Ovary (tissue), 9 donors: ENCODE results near the gene TTC33. TPM values are rescaled to one million over a fixed set of nuclear protein-coding genes. Genes with fewer than 3 reads are reported as not detected.

Experiments
- DNase-seq, 5 donors: peaks; one replicate each; pipeline ENCODE4 v3.0.0-alpha.2; 2019 to 2020
- H3K27ac ChIP-seq, 2 donors: fragments of 200-600 bp; one replicate each; pipeline versions ENCODE4 v1.5.1 to v1.8.0; 2019 to 2022
- H3K27me3 ChIP-seq: fragments of 200-600 bp; one replicate; pipeline ENCODE4 v1.8.0; 2022
- H3K36me3 ChIP-seq: fragments of 200-600 bp; sonication (generic); one replicate; pipeline ENCODE4 v1.5.1; 2019
- H3K4me1 ChIP-seq: one replicate; pipeline ENCODE4 v1.8.1; 2013; ENCODE audit warnings: mild to moderate bottlenecking, moderate library complexity; ENCODE audit not compliant: insufficient read depth
- H3K4me3 ChIP-seq: fragments of 200-600 bp; sonication (generic); one replicate; pipeline ENCODE4 v1.5.1; 2017
- H3K9me3 ChIP-seq, 2 donors: fragments of 200-600 bp in 1 of 2; sonication (generic) in 1 of 2; one replicate each; pipeline versions ENCODE4 v1.5.1 to v1.8.1; 2013 to 2019; ENCODE audit warnings: mild to moderate bottlenecking in 1 of 2, moderate library complexity in 1 of 2
- EP300 ChIP-seq: sonication (generic); formaldehyde crosslinking; IDR thresholded peaks from one replicate; pipeline ENCODE4 v1.6.1; 2017; ENCODE audit warnings: antibody characterized with exemption
- POLR2A ChIP-seq: fragments of 450-650 bp; IDR thresholded peaks from one replicate; pipeline ENCODE4 v1.6.1; 2017; ENCODE audit warnings: antibody characterized with exemption, mild to moderate bottlenecking, moderate library complexity
- WGBS, 3 donors: extraction: QIAGEN DNeasy Blood & Tissue Kit in 1 of 3; methylation state at CpG; one replicate each; pipeline versions ENCODE4 v1.1.5 to v1.1.7; 2013 to 2017; 5-methylcytosine and 5-hydroxymethylcytosine counted together
- intact Hi-C, 4 donors: fragments of 100-400 bp; cut with DNase I; formaldehyde crosslinking; loops; one replicate each; pipeline versions ENCODE4 v1.11.0 to v1.15.1; 2022 to 2023
- polyA plus RNA-seq, 2 donors: library from polyadenylated mRNA; stranded (reverse); fragments of 200-250 nt in 1 of 2; fragments of 350-450 nt in 1 of 2; fragmentation: Illumina TruSeq in 1 of 2; extraction: RNeasy Lipid Tissue Mini Kit (QIAGEN cat#74804) in 1 of 2; gene quantifications; one replicate each; pipeline ENCODE4 v1.2.3, GENCODE V29; 2013 to 2014
- total RNA-seq, 7 donors: library from RNA; depleted of rRNA in 2 of 7; stranded (reverse); fragments of >200 nt in 2 of 7; fragmentation: NEBNext Ultra II Directional in 3 of 7; extraction: Animal tissue kit (Norgen Biotek cat#: 25700) in 3 of 7; gene quantifications; one replicate each; pipeline versions ENCODE4 v1.1.0 to v1.2.4, GENCODE V29; 2016 to 2023
- TF ChIP-seq, protein P1 (sequence below), 3 donors: fragments of 450-650 bp in 2 of 3; fragments of 200-600 bp in 1 of 3; IDR thresholded peaks; one replicate each; pipeline versions ENCODE4 v1.5.1 to v1.8.0; 2016 to 2022; ENCODE audit warnings: antibody characterized with exemption in 3 of 3, mild to moderate bottlenecking in 1 of 3
- donor health status: DM: no; HTN: no; CAD: no; lungs with moderate emphysema.
- donor health status: DM: no; HTN: no; CAD: no.
- donor health status: Bipolar disorder and iron deficiency.
- donor health status: DM: yes; HTN: yes; CAD: no.
- donor health status: DM: no; HTN: no; CAD: no.
- donor health status: DM: yes; HTN: yes; CAD: no.

The TTC33 gene
- total and polyA plus RNA-seq, 9 donors, result 10.6 to 26.0 (median 18.8) TPM

DNA sequence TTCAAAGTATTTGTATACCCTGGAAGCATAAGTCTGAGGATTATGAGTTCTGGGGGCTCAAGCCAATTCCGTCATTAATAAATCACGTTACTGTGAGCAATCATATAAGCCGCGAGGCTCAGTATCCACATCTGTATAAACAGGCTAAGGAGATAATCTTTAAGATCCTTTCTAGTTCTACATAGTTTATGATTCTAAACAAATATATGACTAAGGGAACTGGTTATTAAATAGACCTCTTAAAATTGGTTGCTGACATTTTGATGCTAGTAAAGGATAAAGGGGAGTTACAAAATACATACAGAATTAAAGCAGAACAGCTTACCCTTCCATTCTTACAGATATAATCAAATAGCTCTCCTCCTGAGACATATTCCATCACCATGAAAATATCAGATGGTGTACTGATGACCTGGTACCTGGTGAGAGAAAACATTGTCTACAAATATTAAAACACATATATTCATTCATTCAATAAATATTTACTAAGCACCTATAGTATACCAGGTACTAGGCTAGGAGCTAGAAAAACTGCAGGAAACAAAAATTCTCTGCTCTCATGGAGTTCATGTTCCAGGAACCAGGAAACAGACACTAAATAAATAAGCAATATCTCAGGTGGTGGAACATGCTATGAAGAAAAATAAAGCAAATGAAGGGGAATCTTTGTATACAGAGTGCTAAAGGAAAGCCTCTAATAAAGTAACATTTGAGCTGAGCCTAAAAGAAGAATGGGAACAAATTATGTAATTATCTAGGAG lies 19.5 kb upstream of the TTC33 start:
- H3K36me3 ChIP-seq, result no peaks in the 10 kb centered on the region
- TF ChIP-seq, protein P1, sequence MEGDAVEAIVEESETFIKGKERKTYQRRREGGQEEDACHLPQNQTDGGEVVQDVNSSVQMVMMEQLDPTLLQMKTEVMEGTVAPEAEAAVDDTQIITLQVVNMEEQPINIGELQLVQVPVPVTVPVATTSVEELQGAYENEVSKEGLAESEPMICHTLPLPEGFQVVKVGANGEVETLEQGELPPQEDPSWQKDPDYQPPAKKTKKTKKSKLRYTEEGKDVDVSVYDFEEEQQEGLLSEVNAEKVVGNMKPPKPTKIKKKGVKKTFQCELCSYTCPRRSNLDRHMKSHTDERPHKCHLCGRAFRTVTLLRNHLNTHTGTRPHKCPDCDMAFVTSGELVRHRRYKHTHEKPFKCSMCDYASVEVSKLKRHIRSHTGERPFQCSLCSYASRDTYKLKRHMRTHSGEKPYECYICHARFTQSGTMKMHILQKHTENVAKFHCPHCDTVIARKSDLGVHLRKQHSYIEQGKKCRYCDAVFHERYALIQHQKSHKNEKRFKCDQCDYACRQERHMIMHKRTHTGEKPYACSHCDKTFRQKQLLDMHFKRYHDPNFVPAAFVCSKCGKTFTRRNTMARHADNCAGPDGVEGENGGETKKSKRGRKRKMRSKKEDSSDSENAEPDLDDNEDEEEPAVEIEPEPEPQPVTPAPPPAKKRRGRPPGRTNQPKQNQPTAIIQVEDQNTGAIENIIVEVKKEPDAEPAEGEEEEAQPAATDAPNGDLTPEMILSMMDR (IDR thresholded peaks at IDR 0.05), result no peak
- no peak for TF ChIP-seq POLR2A
- no peak for TF ChIP-seq EP300
- intact Hi-C loops, result no loop called here
- H3K27ac ChIP-seq, result no peak overlapping the region
- H3K4me1 ChIP-seq, result no peaks in the 10 kb centered on the region
- no peaks in the 10 kb centered on the region for H3K9me3 ChIP-seq
- DNase-seq, result no peak
- H3K27me3 ChIP-seq, result no peaks in the 10 kb centered on the region
- no peak overlapping the region for H3K4me3 ChIP-seq
- 81 to 93% (median 89%) methylated on average over 4 of the region's 4 CpGs for WGBS, 3 donors

DNA sequence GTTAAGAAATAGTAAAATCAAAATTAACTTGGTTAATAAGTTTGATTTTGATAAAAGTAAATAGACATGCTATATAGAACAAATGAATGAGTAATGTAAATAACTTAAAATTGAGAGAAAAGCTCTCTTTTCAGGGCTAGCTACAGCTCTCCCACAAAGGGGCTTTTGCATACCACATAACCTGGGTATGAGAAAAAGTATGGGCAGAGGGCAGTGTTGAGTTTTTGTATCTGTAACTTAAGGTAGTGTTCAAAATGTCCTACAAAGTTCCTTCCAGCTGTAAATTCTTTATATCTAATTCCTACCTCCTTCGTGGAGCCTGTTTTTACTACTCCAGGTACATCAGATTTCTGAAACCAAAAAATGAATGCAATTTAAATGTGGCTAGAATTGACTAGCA lies 18.9 kb upstream of the TTC33 start:
- no peaks in the 10 kb centered on the region for H3K36me3 ChIP-seq
- no peaks in the 10 kb centered on the region for H3K27me3 ChIP-seq
- no peak overlapping the region for H3K4me3 ChIP-seq
- TF ChIP-seq, protein P1 (IDR thresholded peaks at IDR 0.05), result no peak
- TF ChIP-seq POLR2A, result no peak
- no peak for TF ChIP-seq EP300
- H3K9me3 ChIP-seq, result no peaks in the 10 kb centered on the region
- H3K27ac ChIP-seq, result no peak overlapping the region
- intact Hi-C loops, result no loop called here
- 74 to 84% (median 83%) methylated on average over 1 of the region's 1 CpG for WGBS, 3 donors
- no peak for DNase-seq
- H3K4me1 ChIP-seq, result no peaks in the 10 kb centered on the region

DNA sequence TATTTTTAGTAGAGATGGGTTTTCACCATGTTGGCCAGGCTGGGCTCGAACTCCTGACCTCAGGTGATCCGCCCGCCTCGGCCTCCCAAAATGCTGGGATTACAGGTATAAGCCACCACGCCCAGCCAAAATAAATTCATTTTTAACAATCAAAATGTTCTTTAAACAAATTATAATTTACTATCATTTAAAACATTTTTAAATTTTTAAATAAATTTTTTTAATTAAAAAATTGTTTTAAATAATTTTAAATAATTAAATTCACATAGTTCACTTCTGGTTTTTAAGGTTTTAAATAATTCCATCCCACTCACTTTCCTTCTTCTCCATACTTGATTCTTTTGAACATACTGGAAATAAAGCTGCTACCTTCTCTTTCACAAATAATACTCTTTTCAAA lies 15.0 kb upstream of the TTC33 start:
- WGBS, 3 donors, result 96% methylated on average over 5 of the region's 5 CpGs
- Histone ChIP-seq H3K27ac (no peak overlapping the region), H3K27me3 (no peaks in the 10 kb centered on the region), H3K36me3 (no peaks in the 10 kb centered on the region), H3K4me3 (no peak overlapping the region), H3K9me3 (no peaks in the 10 kb centered on the region), H3K4me1 (no peaks in the 10 kb centered on the region)
- intact Hi-C loops, result no loop called here
- TF ChIP-seq EP300 (no peak), POLR2A (no peak)
- TF ChIP-seq, protein P1 (IDR thresholded peaks at IDR 0.05), result no peak
- no peak for DNase-seq

DNA sequence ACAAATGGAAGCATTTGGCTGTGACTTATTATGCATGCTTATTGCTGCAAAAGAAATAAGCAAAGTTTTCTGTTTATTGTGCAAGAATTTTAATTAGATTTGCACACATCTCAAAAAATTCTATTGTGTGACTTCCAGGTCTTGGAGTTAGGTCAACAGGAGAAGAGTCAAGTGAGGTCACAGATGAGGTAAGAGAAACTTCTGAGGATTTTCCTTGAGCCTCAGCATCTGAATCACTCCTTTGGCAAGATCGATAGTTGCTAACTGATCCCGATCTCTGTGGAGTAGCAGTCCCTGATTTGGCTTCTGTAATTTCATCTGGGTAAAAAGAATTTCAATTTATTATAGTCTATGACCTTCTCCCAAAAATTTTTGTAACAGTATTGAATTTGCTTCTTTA lies 6.9 kb upstream of the TTC33 start:
- 89 to 97% (median 93%) methylated on average over 2 of the region's 2 CpGs for WGBS, 3 donors
- intact Hi-C loops, result no loop called here
- TF ChIP-seq POLR2A (no peak), EP300 (no peak)
- TF ChIP-seq, protein P1 (IDR thresholded peaks at IDR 0.05), result no peak
- Histone ChIP-seq H3K4me1 (no peaks in the 10 kb centered on the region), H3K9me3 (no peaks in the 10 kb centered on the region), H3K4me3 (no peak overlapping the region), H3K36me3 (no peaks in the 10 kb centered on the region), H3K27me3 (no peaks in the 10 kb centered on the region), H3K27ac (no peak overlapping the region)
- DNase-seq, result no peak
